IPS-15b (cell line): ENCODE results near the gene FMN1.

Experiments used
- H3K27me3 ChIP-seq: one replicate; pipeline ENCODE4 v1.6.1; 2013; ENCODE audit warnings: low read length; ENCODE audit not compliant: control insufficient read depth, insufficient read depth
- H3K36me3 ChIP-seq: one replicate; pipeline ENCODE4 v1.6.1; 2013; ENCODE audit warnings: low read length; ENCODE audit not compliant: control insufficient read depth, insufficient read depth
- H3K4me1 ChIP-seq: one replicate; pipeline ENCODE4 v1.6.1; 2013; ENCODE audit warnings: mild to moderate bottlenecking, low read length; ENCODE audit not compliant: control insufficient read depth, insufficient read depth
- H3K4me3 ChIP-seq: one replicate; pipeline ENCODE4 v1.5.1; 2013; ENCODE audit warnings: low read depth, low read length
- H3K9ac ChIP-seq: one replicate; pipeline ENCODE4 v1.6.1; 2013; ENCODE audit warnings: low read depth, mild to moderate bottlenecking, low read length
- H3K9me3 ChIP-seq: one replicate; pipeline ENCODE4 v1.6.1; 2013; ENCODE audit warnings: mild to moderate bottlenecking, low read length; ENCODE audit not compliant: control insufficient read depth, insufficient read depth

FMN1 gene

GRCh38 chr15:32790352-32790999 lies 404.0 kb downstream of the FMN1 start:
- no peak overlapping the region for H3K4me3 ChIP-seq
- H3K9ac ChIP-seq: no peak overlapping the region
- no peaks in the 10 kb centered on the region for H3K9me3 ChIP-seq
- H3K36me3 ChIP-seq: no peaks in the 10 kb centered on the region
- H3K27me3 ChIP-seq: no peaks in the 10 kb centered on the region
- peaks cover 9% of the 10 kb centered on the region for H3K4me1 ChIP-seq

GRCh38 chr15:32787949-32788348 lies 406.6 kb downstream of the FMN1 start:
- Histone ChIP-seq H3K9me3 (no peaks in the 10 kb centered on the region), H3K4me3 (no peak overlapping the region), H3K4me1 (peaks cover 9% of the 10 kb centered on the region), H3K9ac (no peak overlapping the region), H3K36me3 (no peaks in the 10 kb centered on the region), H3K27me3 (no peaks in the 10 kb centered on the region)

- Histone ChIP-seq H3K36me3 (no peaks in the 10 kb centered on the region), H3K4me1 (peaks cover 9% of the 10 kb centered on the region), H3K9ac (no peak overlapping the region)
Measured at GRCh38 chr15:32786906-32787305, 407.6 kb downstream of the FMN1 start.

GRCh38 chr15:32784581-32784980 lies 409.9 kb downstream of the FMN1 start:
- Histone ChIP-seq H3K27me3 (no peaks in the 10 kb centered on the region), H3K9me3 (no peaks in the 10 kb centered on the region), H3K4me1 (peaks cover 5% of the 10 kb centered on the region), H3K9ac (no peak overlapping the region), H3K4me3 (no peak overlapping the region), H3K36me3 (no peaks in the 10 kb centered on the region)

More at GRCh38 chr15:32786906-32787305, 407.6 kb downstream of the FMN1 start:
- H3K4me3 ChIP-seq: no peak overlapping the region
- no peaks in the 10 kb centered on the region for H3K9me3 ChIP-seq
- H3K27me3 ChIP-seq: no peaks in the 10 kb centered on the region

GRCh38 chr15:32781781-32782180 lies 412.7 kb downstream of the FMN1 start:
- Histone ChIP-seq H3K36me3 (no peaks in the 10 kb centered on the region), H3K4me1 (no peaks in the 10 kb centered on the region), H3K9me3 (no peaks in the 10 kb centered on the region), H3K4me3 (no peak overlapping the region), H3K27me3 (no peaks in the 10 kb centered on the region), H3K9ac (no peak overlapping the region)

- H3K36me3 ChIP-seq: no peaks in the 10 kb centered on the region
- no peaks in the 10 kb centered on the region for H3K4me1 ChIP-seq
- no peak overlapping the region for H3K9ac ChIP-seq
- no peaks in the 10 kb centered on the region for H3K27me3 ChIP-seq
- H3K4me3 ChIP-seq: no peak overlapping the region
- H3K9me3 ChIP-seq: no peaks in the 10 kb centered on the region
Measured at GRCh38 chr15:32778391-32779176, 415.9 kb downstream of the FMN1 start.

- no peaks in the 10 kb centered on the region for H3K4me1 ChIP-seq
- no peak overlapping the region for H3K4me3 ChIP-seq
- H3K9me3 ChIP-seq: no peaks in the 10 kb centered on the region
- no peaks in the 10 kb centered on the region for H3K27me3 ChIP-seq
- H3K36me3 ChIP-seq: no peaks in the 10 kb centered on the region
- no peak overlapping the region for H3K9ac ChIP-seq
Measured at GRCh38 chr15:32775103-32775502, 419.4 kb downstream of the FMN1 start.

GRCh38 chr15:32774022-32774421 lies 420.5 kb downstream of the FMN1 start:
- no peaks in the 10 kb centered on the region for H3K27me3 ChIP-seq
- no peaks in the 10 kb centered on the region for H3K36me3 ChIP-seq
- no peak overlapping the region for H3K4me3 ChIP-seq
- no peak overlapping the region for H3K9ac ChIP-seq
- H3K9me3 ChIP-seq: no peaks in the 10 kb centered on the region
- H3K4me1 ChIP-seq: no peaks in the 10 kb centered on the region

- H3K27me3 ChIP-seq: no peaks in the 10 kb centered on the region
- no peak overlapping the region for H3K9ac ChIP-seq
- no peaks in the 10 kb centered on the region for H3K36me3 ChIP-seq
- H3K4me1 ChIP-seq: no peaks in the 10 kb centered on the region
- H3K9me3 ChIP-seq: no peaks in the 10 kb centered on the region
- no peak overlapping the region for H3K4me3 ChIP-seq
Measured at GRCh38 chr15:32767236-32767635, 427.3 kb downstream of the FMN1 start.

- H3K9me3 ChIP-seq: no peaks in the 10 kb centered on the region
- H3K4me1 ChIP-seq: no peaks in the 10 kb centered on the region
- H3K4me3 ChIP-seq: no peak overlapping the region
- H3K27me3 ChIP-seq: no peaks in the 10 kb centered on the region
- no peak overlapping the region for H3K9ac ChIP-seq
- H3K36me3 ChIP-seq: no peaks in the 10 kb centered on the region
Measured at GRCh38 chr15:32766101-32766500, 428.4 kb downstream of the FMN1 start.

- H3K9ac ChIP-seq: no peak overlapping the region
- H3K9me3 ChIP-seq: no peaks in the 10 kb centered on the region
- H3K4me3 ChIP-seq: no peak overlapping the region
- H3K27me3 ChIP-seq: no peaks in the 10 kb centered on the region
- H3K36me3 ChIP-seq: no peaks in the 10 kb centered on the region
- H3K4me1 ChIP-seq: no peaks in the 10 kb centered on the region
Measured at GRCh38 chr15:32765236-32765635, 429.3 kb downstream of the FMN1 start.

GRCh38 chr15:32763295-32763694 lies 431.2 kb downstream of the FMN1 start:
- H3K4me3 ChIP-seq: no peak overlapping the region
- no peak overlapping the region for H3K9ac ChIP-seq
- H3K9me3 ChIP-seq: no peaks in the 10 kb centered on the region
- H3K4me1 ChIP-seq: no peaks in the 10 kb centered on the region
- H3K36me3 ChIP-seq: no peaks in the 10 kb centered on the region
- no peaks in the 10 kb centered on the region for H3K27me3 ChIP-seq
